Stimulated activated CD4-positive, alpha-beta T cell treated with anti-CD3 and anti-CD28 coated beads, Interleukin-1b, Interleukin-23, amount 100 ng/mL, for 24 hours (primary cell): ENCODE measurements around the gene KCNQ2.

Experiments used
- DNase-seq, 4 experiments: peaks; one replicate each; pipeline ENCODE4 v3.0.0-alpha.2; 2020; ENCODE audit warnings: low read depth in 4 of 4, low spot score in 1 of 4

KCNQ2 gene

DNA sequence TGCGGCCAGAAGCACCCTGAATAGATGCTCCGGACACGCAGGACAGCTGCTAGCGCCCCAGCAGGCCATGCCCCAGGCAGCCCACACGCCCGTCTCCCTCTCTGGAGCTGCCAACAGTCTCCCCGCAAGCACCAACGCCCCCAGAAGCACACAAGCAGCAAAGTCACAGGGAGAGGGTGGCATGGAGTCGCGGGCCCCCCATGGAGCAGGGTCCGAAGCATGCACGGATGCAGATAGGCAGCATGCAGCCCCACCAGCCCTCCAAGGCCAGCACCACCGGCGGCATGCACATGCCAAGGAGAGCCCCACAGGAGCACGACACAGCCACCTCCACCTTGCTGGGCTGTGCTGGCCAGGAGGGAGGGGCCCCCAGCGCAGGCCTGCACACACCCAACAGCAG is 53.8 kb downstream of the KCNQ2 start:
- no peak for DNase-seq

- no peak for DNase-seq
Observed at GRCh38 chr20:63417738-63418120, 54.7 kb downstream of the KCNQ2 start.

DNA sequence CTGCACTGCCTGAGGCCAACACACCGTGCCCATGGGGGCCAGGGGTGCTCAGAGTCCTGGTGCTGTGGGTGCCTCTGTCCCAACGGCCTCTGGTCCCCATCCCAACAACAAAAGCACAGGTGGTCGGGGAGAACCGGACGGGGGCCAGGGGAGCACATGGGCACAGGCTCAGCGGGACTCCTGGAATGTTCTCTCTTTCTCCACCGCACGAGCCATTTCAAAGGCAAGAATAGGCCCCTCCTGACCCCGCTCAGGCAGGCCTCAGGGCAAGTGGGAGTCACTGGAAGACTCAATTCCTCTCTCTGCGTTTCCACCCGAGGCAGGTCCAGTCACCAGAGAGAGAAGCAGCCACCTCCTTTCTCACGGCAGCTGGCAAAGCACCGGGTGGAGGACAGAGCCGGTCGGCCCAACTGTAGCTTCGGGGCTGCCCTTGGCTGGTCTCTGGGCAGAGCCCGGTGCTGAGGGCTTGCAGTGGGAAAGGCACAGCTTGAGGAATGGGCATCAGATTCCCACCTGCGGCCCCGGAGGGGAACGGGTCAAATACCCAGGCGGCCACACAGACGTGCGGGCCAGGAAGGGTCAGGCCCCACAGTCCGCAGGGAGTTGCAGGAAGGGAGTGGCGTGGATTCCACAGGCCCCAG is 55.2 kb downstream of the KCNQ2 start:
- DNase-seq, result no peak

DNA sequence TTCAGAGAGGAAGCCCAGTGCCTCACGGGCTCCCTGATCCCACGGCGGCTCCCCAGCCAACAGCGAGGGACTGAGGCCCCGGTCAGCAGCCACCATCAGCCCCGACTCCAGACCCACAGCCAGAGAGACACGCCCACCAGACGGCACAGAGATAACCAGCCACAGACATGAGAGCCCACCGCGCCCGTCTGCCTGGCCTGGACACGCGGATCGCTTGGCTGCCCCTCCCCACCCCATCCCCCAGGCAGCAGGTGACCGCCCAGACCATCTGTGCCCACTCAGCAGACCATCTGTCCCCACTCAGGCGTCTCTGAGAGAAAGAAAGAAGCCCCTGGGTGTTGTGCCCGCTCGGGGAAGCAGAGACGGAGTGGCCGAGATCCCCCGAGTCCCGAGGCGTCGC is 55.8 kb downstream of the KCNQ2 start:
- no peak for DNase-seq

GRCh38 chr20:63415647-63416391 is 56.6 kb downstream of the KCNQ2 start:
- no peak for DNase-seq

DNA sequence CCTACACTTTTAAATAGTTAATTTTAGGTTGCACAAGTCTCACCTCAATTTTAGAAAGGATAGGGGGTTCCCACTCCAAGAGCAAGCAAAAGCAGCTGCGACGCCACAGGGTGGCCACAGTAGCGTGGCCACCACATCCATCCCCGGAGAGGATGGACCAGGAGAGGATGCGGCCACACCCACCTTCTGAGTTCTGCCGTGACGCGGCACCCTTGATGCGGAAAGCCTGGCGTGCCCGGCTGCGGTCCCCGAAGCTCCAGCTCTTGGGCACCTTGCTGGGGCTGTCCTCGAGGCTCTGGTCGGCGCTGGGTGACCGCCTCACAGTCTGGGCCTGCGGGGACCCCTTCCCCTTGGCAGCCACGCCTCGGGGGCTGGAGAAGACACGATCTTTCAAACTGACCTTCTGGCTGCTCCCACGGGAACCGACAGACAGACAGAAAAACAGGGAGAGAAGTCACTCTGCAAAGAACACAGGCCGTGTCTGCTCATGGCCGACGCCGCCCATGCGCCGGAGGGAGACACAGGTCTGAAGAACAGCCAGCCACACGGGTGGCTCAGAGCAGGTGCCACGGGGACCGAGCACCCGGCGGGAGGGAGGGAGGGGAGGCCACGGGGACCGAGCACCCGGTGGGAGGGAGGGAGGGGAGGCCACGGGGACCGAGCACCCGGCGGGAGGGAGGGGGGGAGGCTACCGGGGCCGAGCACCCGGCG is 57.6 kb downstream of the KCNQ2 start:
- no peak for DNase-seq

GRCh38 chr20:63413963-63414684 is 58.3 kb downstream of the KCNQ2 start:
- DNase-seq, result no peak

- DNase-seq, result no peak
Observed at GRCh38 chr20:63413323-63413722, 59.1 kb downstream of the KCNQ2 start.

- no peak for DNase-seq
Observed at GRCh38 chr20:63412889-63413288, 59.6 kb downstream of the KCNQ2 start.

GRCh38 chr20:63411898-63412631 is 60.4 kb downstream of the KCNQ2 start:
- no peak for DNase-seq

GRCh38 chr20:63411151-63411897 is 61.1 kb downstream of the KCNQ2 start:
- no peak for DNase-seq

- DNase-seq, result no peak
Observed at GRCh38 chr20:63409834-63410435, 62.5 kb downstream of the KCNQ2 start.

- no peak for DNase-seq
Observed at GRCh38 chr20:63409066-63409833, 63.2 kb downstream of the KCNQ2 start.

DNA sequence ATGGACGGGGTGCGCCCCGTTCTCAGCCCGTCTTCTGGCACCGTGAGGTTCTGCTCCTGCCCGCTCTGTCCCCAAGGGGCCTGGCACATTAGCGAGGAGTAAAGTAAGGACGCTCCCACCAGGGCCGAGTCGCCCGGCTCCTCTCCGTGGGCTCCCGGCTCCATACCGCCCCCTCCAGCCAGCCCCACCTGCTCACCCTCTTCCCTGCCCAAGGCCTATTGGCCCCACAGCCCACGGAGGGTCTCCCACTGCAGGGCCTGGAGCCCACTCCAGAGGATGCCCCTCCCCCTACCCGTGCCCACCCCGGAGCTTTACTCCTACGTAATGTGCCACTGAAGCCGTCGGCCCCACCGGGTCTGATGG is 63.8 kb downstream of the KCNQ2 start:
- DNase-seq, result no peak

DNA sequence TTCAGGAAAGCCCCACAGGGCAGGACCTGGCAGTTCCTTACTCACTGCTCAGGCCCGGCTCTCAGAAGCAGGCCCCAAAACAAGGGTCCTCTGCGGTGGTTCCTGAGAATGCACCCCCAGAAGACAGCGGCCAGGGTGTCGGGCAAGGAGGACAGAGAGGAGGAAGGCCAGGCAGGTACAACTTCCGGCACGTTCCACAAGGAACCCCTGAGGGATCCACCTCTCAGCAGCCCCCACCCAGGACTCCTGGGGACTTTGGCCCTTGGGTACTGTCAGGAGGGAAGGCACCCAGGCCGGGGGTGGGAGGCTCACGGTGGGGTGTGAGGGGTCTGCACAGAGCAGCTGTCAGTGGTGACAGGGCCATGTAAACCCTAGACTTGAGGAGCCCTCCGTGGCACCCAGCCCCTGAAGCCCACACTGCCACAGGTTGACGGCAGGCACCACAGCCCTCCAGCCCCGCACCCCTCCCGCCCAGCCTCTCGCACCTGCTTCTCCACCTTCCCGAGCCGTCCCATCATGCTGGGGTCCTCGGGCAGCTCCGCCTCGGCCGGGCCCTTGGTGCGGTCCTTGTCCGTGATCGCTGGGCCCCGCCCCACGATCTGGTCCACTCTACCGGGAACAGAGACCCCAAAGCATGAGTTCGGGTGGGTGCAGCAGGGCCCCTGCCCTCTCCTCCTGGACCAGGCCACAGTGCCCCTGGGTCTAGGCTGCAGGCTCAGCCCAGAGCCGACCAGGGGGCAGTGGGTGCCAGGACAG is 64.3 kb downstream of the KCNQ2 start:
- no peak for DNase-seq

GRCh38 chr20:63406617-63407245 is 65.7 kb downstream of the KCNQ2 start:
- DNase-seq, result no peak

DNA sequence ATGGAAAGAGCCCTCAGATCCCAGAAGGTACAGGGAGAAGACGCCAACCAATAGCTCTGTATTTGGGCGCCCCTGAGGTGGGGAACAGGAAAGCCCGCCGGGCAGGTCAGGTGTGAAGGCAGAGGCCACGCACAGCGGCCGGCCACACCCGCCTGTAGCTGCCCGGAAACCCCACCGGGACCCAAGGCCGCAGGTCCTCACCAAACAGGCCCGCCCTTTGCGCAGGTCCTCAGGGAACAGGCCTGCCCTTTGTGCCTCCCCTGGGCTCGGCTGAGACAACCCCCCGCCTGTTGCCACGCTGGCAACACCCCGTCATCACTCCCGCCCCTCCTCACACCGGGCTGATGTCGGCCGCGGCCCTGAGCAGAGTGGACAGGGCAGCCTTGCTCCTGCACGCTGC is 66.4 kb downstream of the KCNQ2 start:
- no peak for DNase-seq

DNA sequence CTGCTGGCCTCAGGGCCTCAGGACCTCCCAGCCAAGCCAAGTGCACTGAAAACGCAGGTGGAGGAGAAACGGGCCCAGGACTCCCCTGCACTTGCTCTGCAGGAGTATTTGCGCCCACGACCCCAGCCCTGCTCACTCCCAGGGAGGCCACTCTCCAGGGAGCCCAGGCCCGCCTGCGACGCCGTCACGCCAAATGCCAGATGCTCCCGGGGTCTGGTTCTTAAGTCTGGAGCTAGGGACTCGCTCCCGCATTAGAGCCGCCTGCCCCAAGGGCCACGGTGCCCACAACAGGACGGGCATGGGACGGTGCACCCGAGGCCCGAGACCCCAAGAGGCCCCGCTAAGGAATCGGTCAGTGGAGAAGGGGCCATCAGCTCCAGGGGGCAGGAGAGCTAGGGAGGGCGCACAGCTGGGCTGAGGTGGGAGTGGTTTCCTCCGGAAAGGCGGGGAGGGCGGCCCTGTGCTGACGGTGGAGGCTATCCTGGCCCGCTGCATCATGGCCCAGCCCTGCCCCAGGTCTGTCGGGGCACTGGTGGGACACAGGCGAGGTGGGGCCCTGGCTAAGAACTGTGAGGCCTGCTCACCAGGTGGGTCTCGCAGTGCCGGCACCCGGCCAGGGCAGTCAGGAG is 67.2 kb downstream of the KCNQ2 start:
- no peak for DNase-seq
